ENCODE data around the gene TFPT. TPM values are rescaled to one million over a fixed set of nuclear protein-coding genes. Genes with fewer than 3 reads are reported as not detected.
A peak's percentile ranks its signal among the peaks of the same experiment; 100 is the strongest.

TFPT gene
- total RNA-seq, 1 donor from 2014 or later = 22.1 TPM

DNA sequence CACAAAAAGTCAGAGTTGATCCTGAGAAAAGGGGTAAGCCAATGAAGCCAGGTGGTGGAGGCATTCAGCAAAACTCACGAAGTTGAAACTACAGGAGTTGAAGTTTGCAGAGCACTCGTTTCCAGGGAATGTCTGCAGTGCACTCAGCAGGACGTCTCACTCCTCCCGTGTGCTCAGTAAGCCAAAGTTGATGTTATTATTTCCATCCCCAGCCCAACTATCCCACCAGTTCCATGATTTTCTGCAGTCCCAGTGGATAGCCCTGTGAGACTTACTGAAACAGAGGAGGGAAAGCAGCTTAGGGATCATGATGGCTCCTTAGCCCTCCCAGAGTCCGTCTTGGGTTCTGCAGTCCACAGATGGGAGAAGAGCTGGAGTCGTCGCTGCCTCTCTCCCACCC, 34.4 kb downstream of the TFPT start, which contains the start of gene TARM1:
TARM1 (minus strand) TSS at position 334 of the 400 bp plus-strand sequence; CDS start at position 309, 25 bp downstream.
- Histone ChIP-seq H3K9me3 (peaks cover 9% of the 10 kb centered on the region), H3K4me1 (no peaks in the 10 kb centered on the region)

DNA sequence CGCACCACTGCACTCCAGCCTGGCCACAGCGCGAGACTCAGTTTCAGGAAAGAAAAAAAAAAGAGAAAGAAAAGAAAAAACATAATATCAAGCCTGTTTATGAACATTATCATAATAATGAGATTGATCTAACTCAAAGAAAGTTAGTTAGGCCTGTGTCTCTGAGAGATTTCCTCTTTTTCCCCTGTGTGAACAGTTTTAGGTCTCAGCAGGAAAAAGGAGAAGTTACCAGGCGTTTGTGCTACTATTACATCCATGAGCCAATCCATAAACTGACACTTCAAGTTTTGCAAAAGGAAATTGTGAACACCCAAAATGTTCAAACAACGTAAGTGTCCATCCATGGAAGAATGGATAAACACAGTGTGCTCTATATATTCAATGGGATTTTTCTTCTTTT, 38.1 kb downstream of the TFPT start:
- DNase-seq (no peak), ATAC-seq (peak in 1 of 2 donors; percentile 52)
- H3K27ac ChIP-seq = no peak overlapping the region
- peaks cover 3% of the 10 kb centered on the region for H3K27me3 ChIP-seq (ENCODE audit: low read depth)
- no peak overlapping the region for H3K4me3 ChIP-seq
- H3K36me3 ChIP-seq = no peaks in the 10 kb centered on the region
- intact Hi-C loops (cut with DNase I) = no loop called here
- TF ChIP-seq, protein P1, sequence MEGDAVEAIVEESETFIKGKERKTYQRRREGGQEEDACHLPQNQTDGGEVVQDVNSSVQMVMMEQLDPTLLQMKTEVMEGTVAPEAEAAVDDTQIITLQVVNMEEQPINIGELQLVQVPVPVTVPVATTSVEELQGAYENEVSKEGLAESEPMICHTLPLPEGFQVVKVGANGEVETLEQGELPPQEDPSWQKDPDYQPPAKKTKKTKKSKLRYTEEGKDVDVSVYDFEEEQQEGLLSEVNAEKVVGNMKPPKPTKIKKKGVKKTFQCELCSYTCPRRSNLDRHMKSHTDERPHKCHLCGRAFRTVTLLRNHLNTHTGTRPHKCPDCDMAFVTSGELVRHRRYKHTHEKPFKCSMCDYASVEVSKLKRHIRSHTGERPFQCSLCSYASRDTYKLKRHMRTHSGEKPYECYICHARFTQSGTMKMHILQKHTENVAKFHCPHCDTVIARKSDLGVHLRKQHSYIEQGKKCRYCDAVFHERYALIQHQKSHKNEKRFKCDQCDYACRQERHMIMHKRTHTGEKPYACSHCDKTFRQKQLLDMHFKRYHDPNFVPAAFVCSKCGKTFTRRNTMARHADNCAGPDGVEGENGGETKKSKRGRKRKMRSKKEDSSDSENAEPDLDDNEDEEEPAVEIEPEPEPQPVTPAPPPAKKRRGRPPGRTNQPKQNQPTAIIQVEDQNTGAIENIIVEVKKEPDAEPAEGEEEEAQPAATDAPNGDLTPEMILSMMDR (IDR thresholded peaks at IDR 0.05) = no peak
- peaks cover 9% of the 10 kb centered on the region for H3K9me3 ChIP-seq
- no peaks in the 10 kb centered on the region for H3K4me1 ChIP-seq

More for the DNA sequence above, 34.4 kb downstream of the TFPT start, which contains the start of gene TARM1:
- TF ChIP-seq, protein P1 (IDR thresholded peaks at IDR 0.05) = no peak
- no peak within 1 kb of the TSS for H3K4me3 ChIP-seq
- peaks cover 3% of the 10 kb centered on the region for H3K27me3 ChIP-seq (ENCODE audit: low read depth)
- intact Hi-C loops (cut with DNase I) = no loop called here
- DNase-seq (no peak), ATAC-seq (no peak)
- no peak within 1 kb of the TSS for H3K27ac ChIP-seq
- no peaks in the 10 kb centered on the region for H3K36me3 ChIP-seq

DNA sequence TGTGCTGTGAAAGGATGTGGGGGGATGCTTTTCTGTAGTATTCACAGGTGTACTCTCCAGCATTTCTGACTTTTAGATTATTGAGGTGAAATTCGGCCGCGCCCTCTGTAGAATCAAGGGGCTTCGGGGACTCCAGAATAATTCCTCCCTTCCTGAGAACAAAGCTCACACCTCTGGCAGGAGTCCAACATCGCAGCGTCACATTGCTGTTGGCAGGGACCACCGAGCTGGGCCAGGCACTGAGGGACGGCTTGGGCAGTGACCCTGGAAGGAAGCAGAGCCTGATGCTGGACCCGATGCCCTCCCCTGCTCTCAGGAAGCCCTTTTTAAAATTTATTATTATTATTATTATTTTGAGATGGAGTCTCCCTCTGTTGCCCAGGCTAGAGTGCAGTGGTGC, 40.6 kb downstream of the TFPT start:
- Histone ChIP-seq H3K36me3 (no peaks in the 10 kb centered on the region), H3K4me1 (no peaks in the 10 kb centered on the region), H3K27ac (no peak overlapping the region), H3K9me3 (no peaks in the 10 kb centered on the region), H3K27me3 (ENCODE audit: low read depth) (no peaks in the 10 kb centered on the region), H3K4me3 (no peak overlapping the region)
- TF ChIP-seq, protein P1 (IDR thresholded peaks at IDR 0.05) = no peak
- ATAC-seq = no peak
- intact Hi-C loops (cut with DNase I) = no loop called here
- no peak for DNase-seq

DNA sequence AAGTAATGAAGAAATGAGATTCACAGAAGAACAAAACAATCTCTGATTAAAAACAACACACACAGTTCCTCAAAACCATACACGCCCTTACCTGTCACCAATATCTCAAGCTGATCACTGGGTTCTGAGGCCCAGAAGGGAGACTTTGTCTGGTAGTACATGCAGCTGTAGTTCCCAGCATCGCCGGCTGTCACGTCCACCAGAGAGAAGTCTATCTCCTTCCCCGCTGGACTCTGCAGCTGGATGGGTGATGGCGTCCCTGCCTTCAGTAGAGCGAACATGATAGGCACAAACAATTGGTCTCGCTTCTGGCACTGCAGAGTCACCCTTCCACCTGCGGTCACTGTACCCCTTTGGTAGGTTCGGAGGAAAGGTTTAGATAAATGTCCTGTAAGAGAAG, 41.6 kb downstream of the TFPT start:
- Histone ChIP-seq H3K9me3 (no peaks in the 10 kb centered on the region), H3K4me1 (no peaks in the 10 kb centered on the region), H3K27me3 (ENCODE audit: low read depth) (no peaks in the 10 kb centered on the region), H3K4me3 (no peak overlapping the region), H3K36me3 (no peaks in the 10 kb centered on the region), H3K27ac (no peak overlapping the region)
- TF ChIP-seq, protein P1 (IDR thresholded peaks at IDR 0.05) = no peak
- intact Hi-C loops (cut with DNase I) = no loop called here
- ATAC-seq (no peak), DNase-seq (no peak)

DNA sequence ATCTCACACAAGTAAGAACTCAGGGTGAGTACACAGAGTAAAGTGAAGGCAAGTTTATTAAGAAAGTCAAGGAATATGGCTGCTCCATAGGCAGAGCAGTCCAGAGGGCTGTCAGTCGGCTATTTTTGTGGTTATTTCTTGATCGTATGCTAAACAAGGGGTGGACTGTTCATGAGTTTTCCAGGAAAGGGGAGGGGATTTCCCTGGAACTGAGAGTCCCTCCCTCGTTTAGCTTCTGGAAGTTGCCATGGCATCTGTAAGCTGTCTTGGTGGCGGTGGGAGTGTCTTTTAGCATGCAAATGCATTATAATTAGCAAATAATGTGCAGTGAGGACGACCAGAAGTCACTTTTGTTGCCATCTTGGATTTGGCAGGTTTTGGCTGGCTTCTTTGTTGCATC, 46.0 kb downstream of the TFPT start:
- Histone ChIP-seq H3K27ac (no peak overlapping the region), H3K4me3 (no peak overlapping the region), H3K36me3 (no peaks in the 10 kb centered on the region), H3K27me3 (ENCODE audit: low read depth) (peaks cover 4% of the 10 kb centered on the region), H3K4me1 (no peaks in the 10 kb centered on the region), H3K9me3 (no peaks in the 10 kb centered on the region)
- DNase-seq (no peak), ATAC-seq (no peak)
- intact Hi-C loops (cut with DNase I) = no loop called here
- TF ChIP-seq, protein P1 (IDR thresholded peaks at IDR 0.05) = no peak

Data from lower lobe of right lung (tissue), 2 donors.